Epidermal melanocyte (primary cell): ENCODE data around the gene RTTN.
A peak's percentile ranks its signal among the peaks of the same experiment; 100 is the strongest.
"Not testable (repeated sequence)": the region's sequence is repeated elsewhere in the genome, so short reads cannot be mapped to it uniquely, and the experiment has no call there.

Source experiments
- DNase-seq: peaks from one replicate; pipeline ENCODE4 v3.0.0; 2011; ENCODE audit warnings: low spot score; ENCODE audit not compliant: insufficient read length

The RTTN gene

DNA sequence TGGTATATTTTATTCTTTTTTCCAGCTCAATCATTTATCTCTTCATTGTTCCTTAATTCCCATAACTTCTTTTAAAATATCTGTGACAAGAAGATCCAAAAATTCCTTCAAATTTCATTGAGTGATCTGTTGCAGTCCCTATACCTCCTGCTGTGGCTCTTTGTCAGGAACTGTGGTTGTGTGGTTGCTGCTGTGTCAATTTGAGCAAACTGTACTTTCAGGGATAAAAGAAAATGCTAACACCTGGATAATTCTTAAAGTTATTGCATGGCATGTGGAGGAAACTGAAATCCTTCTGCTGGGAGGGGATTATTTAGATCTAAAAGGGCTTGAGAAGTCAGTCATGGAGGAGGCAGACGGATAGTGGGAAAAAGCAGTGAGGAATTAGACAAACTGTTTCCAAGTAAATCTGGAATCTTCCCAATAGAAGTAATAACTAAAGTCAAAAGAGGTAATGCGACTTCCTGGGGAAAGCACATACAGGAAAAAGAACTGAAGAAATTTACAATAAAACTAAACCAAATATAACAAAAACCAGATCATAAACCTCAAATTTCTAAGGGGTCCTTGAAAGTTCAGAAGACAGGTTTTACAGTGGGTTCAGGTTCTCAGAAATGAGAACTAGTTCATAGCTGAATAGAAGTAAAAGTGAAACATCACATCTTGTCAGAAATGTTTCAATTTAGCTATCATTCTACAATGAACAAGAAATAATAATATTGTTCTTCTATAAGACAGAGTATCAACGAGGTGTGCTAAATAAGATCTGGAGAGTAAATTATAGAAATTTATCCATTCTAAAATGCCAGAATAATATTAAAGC lies 224.3 kb downstream of the RTTN start:
- DNase-seq, result no peak

DNA sequence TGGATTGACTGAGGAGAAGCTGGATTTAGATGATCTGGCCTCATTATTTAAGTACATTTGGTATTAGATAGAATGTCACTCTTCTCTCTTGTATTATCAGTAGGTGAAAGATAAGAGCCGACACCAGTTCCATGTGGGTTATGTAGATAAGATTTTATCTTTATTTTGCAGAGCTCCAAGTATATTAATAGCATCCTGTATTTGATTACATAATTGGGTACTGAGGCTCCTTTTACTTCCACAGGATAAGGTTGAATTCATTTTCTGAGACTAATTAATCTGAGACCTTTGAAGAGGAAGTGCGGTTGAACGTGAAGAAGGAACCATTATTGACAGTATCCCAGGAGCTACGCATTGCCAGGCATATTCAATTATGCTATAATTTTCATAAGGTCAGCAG lies 225.0 kb downstream of the RTTN start:
- no peak for DNase-seq

DNA sequence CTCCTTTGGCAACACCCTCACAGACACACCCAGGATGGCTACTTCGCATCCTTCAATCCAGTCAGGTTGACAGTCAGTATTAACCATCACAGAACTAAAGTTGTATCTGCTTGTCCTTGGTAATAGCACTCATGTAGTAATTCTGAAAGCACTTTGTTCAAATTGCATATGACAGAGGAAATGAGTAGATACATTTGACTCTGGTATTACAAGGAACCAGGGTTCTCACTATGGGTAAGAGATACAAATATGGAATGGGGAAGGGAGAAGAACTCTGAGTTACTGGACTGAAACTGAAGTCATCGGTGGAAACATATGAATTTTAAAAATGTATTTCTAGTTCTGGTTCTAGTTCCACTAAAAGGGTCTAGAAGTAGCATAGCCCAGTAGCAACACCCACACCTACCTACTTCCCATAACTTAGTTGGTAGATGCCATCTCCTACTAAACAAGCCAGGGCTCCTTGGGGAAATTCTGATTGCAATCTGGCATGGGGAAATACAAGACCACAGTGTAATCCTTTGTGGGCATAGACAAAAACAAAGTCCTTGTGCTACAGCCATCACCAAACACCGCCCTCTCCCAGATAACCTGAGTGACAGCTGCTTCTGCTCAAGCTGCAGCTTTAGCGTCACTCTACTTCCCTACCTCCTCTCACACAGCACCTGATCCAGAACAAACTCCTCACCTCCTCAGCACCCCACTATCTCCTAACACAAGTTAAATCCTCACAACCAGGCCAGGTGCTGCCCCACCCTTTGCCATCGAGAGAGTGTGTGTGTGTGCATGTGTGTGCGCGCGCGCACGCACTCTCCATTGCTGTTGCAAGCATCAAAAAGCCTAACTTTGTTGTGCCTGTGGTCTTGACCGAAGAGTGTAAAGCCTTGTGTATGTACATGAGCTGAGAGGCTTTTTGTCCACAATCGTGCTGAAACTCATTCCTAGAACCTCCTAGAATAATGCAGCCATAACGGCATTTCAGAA lies 226.5 kb downstream of the RTTN start:
- DNase-seq, result no peak

DNA sequence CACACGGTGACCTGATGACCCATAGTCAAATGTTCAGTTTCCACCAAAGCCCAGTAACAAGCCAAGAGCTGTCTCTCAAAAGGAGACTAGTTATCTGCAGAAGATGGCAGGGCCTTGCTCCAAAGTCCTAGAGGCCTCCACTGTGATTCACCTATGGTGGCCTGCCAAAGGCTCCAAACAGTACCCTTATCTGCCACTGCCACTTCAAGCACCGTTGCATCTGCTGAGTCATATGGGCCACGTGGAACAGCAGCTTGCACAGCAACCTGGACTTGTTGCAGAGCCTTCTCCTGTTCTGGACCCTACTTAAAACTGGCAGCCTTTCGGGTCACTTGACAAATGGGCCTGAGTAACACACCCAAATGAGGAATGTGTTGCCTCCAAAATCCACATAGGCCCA lies 230.2 kb downstream of the RTTN start:
- not testable (repeated sequence) for DNase-seq

DNA sequence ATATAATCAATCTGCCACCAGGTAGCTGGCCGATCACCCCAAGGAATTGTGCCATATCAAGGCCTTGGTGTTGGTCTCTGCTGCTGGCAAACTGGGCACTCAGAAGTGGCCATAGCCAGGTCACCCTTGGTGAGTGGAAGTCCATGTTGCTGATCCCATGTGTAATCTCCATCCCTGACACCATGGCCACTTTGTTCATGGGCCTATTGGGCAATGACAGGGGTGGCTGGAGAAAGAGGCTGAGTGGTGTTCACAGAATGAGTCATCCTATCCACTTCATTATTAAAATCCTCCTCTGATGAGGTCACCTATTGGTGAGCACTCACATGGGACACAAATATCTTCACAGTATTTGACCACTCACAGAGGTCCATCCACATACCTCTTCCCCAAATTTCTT lies 231.1 kb downstream of the RTTN start:
- no peak for DNase-seq

DNA sequence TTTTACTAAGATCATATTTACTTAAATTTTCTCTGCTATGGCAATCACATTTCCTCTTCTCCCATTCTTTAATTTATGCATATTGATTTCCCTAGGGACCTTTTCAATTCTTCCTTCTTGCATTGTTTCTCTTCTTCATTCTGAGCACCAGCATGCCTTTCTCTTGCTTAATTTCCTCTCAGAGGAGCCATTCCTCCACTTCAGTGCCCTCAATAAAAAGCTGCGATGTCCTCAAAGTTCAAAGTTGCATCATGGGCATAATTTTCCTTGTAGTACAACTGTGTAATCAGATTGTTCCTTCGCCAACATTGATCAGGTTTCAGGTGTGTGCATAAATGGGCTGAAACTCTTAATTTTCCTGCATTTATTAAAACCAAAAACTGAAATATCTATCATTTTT lies 236.0 kb downstream of the RTTN start:
- DNase-seq, result no peak

DNA sequence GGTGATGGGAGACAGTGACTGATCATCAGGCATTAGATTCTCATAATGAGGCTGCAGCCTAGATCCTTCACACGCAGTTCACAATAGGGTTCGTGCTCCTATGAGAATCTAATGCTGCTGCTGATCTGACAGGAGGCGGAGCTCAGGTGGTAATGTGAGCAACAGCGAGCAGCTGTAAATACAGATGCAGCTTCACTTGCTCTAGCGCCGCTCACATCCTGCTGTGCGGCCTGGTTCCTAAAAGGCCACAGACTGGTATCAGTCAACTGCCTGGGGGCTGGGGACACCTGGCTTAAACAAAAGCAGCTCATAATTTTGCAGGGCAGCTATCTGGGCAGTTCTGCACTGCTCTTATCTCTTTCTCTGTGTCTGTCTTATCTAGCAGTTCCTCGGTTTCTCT lies 237.4 kb downstream of the RTTN start:
- DNase-seq, result no peak

DNA sequence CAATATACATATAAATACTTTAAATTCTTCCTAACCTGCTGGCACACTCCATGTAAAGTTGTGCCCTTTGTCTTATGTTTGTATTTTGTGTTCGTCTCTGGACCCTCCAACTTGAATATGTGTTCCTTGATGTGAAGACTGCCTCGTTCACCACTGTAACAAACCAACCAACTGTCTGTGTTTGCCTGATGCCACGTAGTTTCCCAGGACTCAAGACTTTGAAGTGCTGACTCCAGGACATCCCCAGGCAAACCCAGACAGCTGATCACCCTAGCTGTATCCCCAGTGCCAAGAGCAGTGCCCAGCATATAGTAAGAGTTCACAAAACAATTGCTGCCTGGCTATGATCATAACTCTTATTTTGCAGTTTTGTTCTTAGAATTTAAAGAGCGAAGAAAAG lies 242.3 kb downstream of the RTTN start:
- no peak for DNase-seq

DNA sequence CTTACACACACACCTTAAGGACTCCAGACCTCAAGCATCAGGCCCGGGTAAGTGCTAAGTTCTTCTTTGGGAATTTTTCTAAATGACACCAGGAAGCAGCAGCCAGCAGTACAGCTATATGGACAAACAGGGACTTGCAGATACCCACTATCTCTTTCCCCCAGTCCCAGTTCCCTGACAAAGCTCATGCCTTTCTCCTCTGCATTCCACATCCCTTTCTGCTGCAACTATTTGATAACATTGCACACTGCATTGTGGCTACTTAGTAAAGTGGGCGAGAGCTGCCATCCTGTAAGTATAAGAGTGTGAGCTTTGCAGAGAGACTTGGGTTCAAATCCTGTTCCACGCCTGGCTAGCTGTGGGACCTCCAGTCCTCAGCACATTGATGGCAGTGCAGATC lies 243.8 kb downstream of the RTTN start:
- DNase-seq, result no peak

DNA sequence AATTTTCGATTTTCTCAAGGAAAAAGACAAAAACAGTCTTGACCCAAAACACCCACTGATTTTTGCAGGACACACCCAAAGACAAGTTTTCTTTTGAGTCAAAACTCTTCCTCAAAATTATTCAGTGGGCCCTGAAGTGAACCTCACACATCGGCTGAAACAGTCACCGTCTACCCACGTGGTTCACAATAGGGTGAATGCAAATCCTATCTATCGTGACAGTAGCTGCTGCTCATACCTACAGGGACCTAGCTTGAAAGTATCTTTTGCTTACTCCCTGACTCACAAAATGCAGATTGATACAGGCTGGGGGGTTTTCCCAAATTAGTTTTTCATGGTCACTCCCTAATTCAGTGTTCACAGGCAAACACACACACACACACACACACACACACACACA lies 247.1 kb downstream of the RTTN start:
- DNase-seq, result no peak

DNA sequence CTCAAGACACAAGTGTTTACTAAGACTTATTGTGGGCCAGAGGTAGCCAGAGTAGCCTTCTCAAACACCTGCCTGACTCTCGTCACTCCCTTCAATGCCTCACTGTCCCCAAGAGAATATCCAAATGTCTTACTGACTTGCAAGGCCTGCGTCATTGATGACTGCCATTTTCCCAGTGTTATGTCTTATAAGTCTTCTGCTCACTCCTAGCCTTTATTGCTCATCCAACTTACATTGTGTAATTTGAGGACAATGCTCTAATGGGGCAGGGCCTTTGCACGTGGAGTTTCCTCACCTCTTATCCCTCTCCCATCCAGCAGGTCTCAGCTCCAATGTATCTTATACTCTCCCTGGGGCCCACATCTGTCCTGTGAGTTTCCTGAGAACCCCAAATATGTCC lies 247.7 kb downstream of the RTTN start:
- no peak for DNase-seq

DNA sequence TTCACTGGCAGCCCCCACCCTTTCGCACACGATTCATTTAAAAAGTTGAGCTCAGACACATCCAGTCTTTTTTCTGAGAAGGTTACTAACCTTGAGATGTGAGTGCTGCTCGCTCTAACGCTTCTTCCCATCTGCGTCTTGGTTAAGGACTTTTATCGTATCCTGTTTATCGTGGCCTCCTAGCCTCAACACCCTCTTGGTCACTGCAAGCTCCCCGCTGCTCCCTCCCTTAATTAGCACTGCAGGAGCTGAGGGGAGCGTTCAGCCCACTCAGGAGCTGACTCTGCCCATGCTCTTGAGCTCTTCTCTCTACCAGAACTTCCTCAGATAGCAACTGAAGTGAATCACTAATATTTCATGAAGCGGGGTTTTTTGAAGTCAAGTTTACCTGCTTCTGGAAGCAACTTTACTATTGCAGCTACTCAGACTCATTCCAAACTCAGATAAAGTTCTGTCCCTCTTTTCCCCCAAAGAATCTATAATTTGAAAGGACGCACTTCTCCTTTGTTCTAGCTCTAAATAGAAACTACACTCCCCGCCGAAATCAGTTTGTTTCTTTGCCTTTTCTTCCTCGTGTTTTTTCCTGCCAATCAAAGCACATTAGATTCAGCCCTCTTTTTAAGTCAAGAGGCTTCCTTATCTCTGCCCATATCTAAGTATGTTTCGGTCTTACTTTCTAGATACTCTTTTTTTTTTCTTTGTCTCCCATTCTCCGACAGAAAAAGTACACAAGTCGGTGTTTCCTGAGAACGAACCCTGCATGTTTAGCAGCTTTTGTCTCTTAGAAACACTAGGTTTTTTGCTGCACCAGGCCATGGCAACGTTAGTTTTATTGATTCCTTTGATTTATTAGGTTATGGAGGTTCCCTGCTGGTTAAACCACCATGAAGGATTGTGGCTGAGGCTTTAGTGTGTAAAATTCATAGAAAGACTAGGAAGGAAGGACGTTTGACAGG lies 248.5 kb downstream of the RTTN start:
- DNase-seq, result no peak

DNA sequence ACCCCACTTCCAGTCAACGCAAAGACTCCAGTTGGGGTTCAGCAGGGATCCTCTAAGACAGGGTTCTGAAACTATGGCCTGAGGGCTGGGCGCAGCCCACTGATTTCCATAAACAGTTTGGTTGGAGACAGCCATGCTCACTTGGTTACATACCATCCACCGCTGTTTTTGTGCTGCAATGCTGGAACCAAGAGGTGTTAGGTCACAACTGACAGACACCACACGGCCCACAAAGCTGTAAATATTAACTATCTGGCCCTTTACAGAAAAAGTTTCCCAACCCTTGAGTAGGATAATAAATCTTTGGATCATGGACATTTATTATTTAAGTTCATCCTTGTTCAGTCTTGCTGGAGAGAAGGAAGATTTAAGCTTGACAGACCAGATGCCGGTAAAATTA lies 249.4 kb downstream of the RTTN start:
- no peak for DNase-seq

DNA sequence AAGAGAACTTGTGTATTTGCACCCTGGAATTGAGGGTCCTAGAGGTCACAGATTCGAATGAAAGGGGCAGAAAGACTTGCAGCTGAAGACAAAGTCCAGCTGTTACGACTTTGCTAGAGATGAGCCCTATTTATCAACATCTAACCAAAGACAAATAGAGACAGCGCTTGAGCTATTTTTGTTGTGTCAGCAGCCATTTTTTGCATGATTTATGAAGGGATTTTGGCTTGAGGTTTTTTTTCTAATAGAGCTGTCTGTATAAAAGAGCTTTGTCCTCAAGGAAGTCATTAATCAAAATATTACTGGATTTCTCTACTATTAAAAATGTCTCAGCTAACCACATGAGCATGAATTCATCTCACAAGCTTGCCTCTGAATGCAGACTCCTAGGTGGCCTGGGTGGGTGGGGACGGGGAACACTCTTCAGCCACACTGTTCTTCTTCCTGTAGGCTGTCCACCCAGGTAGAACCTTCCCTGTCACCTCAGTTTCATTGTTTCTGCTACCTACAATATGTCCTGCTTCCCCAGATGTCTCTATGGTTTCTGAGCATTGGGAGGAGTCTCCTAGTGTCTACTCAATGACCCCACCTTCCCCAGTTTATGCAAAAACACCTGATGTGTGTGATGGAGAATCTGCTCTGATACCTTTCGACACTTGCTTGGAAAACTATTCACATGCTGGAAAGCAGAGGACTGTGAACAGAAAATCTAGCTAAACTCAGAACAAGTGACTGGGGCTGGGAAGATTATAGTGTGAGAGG lies 250.6 kb downstream of the RTTN start:
- peak; percentile 39 for DNase-seq

DNA sequence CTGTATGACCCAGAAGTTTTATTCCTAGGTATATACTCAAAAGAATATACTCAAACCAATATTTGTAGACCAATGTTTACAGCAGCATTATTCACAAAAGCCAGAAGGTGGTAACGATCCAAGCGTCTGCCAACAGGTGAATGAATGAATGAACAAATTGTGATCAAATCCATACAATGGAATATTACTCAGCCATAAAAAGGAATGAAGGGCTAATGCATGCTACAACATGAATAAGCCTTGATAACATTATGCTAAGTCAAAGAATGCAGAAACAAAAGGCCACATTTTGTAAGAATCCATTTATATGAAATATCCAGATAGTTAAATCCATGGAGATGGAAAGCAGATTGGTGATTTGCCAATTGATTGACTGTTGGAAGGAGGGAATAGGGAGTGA lies 252.3 kb downstream of the RTTN start:
- DNase-seq, result no peak
